GM18507 (cell line): ENCODE results near the gene CCSER2.

Experiments
- DNase-seq: peaks from one replicate; pipeline ENCODE4 v3.0.0; 2011; ENCODE audit warnings: low read depth; ENCODE audit not compliant: insufficient read length; ENCODE audit errors: extremely low spot score
- FAIRE-seq: peaks from 2 replicates; lab custom pipeline; 2011; peaks lifted over from hg19 to GRCh38; lab: Jason Lieb, UNC

CCSER2 gene

DNA sequence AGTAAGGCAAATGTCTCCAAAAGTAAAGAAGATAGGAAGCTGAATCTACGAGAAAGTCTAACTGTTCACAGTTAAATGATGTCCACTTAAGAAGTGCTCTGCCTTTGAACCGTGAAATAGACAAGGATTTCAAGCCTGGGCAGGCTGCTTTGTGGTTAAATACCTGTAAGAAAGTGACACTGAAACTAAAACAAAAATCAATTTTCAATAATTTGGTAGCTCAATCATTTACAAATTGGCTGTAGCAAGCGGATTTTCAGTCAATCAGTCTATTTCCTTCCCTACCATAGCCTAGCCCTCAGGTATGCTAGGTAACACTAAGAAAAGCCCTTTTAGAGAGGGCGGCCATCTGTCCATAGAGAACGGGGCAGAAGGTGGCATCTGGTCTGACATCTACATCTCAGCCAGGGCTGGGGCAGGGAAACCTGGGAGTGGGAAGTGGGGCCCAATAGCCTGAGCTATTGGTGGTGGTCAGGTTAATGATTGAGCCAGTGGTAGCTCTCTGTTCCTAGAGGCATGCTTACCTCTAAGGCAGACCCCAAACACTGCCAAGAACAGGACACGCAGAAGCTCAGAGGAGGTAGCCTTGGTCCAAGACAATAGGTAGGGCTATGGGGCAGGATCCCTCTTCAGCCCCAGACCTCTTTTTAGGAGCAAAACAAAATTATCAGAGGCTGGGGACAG lies 223.2 kb downstream of the CCSER2 start:
- FAIRE-seq, result peak; percentile 67
- no peak for DNase-seq

DNA sequence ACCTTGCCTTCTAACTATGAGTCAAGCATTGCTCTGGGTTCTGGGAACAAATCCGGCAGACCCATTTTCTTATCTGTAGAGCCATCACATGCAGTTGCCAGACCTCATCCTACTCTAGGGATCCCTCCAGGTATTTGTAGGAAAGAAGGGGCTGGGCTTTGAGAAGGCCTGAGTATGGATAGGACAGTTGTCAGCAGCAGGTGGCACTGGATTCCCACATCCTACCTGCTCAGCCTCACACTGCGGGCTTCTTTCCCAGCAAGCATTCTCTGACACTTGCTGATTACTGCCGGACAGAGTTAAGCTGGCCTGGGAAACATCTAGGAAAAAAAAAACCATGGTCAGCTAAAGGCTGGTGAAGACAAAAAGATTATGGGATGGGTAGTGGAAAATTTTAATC lies 224.1 kb downstream of the CCSER2 start:
- DNase-seq (no peak), FAIRE-seq (no peak)

DNA sequence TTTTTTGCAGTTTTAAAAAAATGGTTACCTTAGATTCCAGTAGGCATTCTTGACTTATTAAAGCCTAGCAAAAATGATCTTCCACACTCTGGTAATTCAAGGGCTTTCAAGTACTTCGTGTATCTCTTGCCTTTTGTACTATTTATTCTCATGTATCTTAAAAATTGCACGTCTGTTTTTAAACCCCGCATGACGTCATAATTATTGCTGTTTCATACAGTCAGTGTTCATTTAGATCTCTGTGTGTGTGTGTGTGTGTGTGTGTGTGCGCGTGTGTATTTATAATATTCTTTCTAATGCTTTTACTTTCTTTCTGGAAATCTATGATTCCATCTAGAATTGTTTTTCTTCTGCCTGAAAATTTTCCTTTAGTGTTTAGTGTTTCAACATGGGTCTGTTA lies 234.2 kb downstream of the CCSER2 start:
- DNase-seq (no peak), FAIRE-seq (peak; percentile 41)

DNA sequence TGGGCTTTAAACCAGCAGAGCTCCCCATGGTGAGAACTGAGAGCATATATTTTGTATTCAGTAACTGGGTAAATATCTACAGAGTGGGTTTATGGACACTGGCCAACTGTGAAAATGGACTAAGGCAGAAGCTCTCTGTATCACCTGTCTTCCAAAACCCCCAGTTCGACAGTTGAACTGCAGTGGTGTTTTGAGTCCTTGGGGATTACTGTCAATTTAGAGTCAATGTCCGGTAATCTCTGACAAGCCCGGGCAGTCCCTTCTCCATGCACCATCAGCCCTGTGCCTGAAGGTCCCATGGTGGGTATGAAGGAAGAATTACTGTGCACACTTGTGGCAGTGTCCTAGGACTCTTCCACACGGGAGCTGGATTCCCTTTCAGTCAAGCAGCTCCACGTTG lies 235.0 kb downstream of the CCSER2 start:
- DNase-seq, result no peak
- FAIRE-seq, result peak; percentile 72

DNA sequence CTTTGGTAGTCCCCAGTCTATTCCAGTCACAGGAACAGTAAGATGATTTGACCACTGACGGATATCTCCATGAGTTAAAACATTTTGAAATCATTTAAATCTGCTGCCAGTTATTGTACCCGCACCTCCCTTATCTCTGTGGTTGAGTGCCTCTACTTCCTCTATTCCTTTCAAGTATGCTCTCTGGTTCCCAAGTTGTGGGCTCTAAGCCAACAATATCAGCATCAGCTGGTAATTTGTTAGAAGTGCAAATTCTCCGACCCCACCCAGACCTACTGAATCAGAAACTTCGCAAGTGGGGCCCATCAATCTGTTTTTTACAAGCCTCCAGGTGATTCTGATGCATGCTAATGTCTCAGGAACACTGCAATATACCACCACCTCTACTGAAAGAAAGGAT lies 235.5 kb downstream of the CCSER2 start:
- DNase-seq (no peak), FAIRE-seq (peak; percentile 39)

GRCh38 chr10:84565881-84566582 lies 237.6 kb downstream of the CCSER2 start:
- no peak for DNase-seq
- FAIRE-seq, result no peak

- DNase-seq (no peak), FAIRE-seq (no peak)
Measured at GRCh38 chr10:84567133-84567532, 238.7 kb downstream of the CCSER2 start.
